Measurements from ENCODE around the gene TRIM66.

The TRIM66 gene

DNA sequence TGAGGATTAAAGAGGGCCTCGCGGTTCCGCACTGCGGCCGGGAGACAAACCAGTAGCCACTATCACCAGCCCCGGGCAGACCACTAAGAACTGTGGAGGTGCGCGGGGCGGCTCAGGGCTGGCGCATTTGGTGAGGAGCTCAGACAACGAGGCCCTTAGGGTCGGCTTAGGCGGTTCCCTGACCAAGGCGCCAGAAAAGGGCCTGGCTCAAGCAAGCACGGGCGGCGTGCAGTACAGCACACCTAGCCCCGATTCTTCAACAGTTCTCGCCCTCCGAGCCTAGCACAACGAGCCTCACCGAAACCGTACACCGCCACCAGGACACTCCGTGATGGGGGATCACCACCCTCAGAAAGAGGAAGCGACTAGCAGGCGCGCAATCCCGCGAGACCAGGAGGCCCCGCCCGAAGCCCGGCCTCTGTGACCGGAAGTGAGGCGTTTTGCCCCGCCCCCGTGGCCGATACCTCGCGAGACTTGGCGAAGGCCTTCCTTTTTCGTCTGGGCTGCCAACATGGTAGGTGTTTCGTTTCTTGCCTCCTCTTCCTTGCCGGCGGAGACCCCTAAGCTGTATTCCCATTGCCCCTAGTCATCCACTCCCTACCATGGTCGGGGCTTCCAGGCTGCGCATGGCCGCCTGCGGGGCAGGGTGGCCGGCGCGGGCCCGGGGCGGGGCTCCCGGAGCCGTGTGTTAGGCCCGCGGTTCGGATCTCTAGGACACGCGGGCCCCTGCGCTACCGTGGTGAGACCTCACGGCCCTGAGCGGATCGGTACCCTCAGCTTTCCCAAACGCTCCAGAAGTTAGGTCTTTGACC is at the start of gene TRIM66, which contains the start of gene RPL27A:
Gene TRIM66, minus strand, starts transcription at position 363 of the 812 bp plus-strand sequence. CDS start 10,391 bp downstream, outside the sequence.
Gene RPL27A, plus strand, starts transcription at position 490 of the 812 bp plus-strand sequence. Its CDS starts 22 bp downstream, at position 512.
- peak; percentile 100 for DNase-seq

DNA sequence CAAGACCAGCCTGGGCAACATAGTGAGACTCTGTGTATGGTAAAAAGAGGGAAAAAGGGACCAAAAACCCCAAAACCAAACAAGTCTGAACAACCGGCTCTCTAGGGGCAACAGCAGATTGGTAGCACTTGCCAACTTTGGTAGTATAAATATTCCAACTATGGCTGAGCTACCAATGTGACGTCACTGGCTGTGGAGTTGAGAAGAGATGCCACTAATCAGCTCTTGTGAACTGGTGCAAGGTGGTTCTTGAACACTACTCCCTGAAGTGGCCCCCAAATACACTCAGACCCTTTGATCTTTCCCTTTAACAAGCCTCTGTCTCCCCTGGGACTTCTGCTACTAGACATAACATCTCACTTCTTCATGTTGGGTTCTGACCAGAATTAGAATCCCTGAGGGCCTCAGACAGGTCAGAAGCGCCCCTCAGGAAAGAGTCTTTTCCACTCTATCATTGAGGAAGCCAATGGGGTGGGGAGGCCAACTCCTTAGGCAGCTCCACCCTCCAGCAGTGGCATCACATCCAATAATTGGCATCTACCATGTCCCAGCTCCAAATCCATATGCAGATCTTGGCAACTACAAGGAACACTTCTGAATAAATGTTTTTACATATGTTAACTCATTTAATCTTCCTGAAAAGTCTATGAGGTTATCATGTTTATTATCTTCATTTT is 49.3 kb upstream of the TRIM66 start:
- no peak for DNase-seq

DNA sequence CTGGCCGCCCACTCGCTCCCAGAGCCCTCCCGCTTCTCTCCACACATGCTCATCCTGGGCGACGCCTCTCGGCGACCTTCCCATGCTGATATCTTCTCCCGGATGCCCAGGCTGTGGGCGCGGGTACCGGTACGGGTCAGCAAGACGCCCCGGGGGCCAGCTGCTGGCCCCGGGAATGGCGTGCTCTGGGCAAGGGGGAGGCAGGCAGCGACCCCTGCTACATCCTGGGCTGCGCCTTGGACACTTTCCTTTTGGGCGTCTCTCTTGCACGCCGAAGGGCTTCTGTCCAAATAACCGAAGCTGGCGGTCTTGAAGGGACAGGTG is 48.2 kb upstream of the TRIM66 start:
- DNase-seq = no peak

- DNase-seq = no peak
Measured at GRCh38 chr11:8729837-8730696, 47.6 kb upstream of the TRIM66 start.

- no peak for DNase-seq
Measured at GRCh38 chr11:8729067-8729466, 46.6 kb upstream of the TRIM66 start.

GRCh38 chr11:8728563-8728962 is 46.1 kb upstream of the TRIM66 start:
- no peak for DNase-seq

GRCh38 chr11:8726395-8726794 is 43.9 kb upstream of the TRIM66 start:
- DNase-seq = no peak

GRCh38 chr11:8724682-8725081 is 42.2 kb upstream of the TRIM66 start:
- no peak for DNase-seq

DNA sequence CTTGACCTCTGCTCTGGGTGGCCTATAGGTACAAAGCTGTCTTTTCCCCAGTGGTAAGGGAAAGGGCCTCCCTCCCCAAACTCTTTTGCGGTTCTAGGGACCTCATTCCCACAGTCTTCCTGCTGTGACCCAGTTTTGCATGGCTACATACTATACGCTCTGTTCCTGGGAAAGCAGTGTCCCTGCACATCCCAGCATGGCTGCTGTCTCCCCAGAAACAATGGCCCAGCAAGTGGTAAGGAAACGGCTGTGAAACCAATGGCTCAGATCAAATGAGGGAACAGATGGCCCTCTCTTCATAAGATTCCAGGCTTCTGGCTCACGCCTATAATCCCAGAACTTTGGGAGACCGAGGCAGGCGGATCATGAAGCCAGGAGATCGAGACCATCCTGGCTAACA is 41.2 kb upstream of the TRIM66 start:
- no peak for DNase-seq

DNA sequence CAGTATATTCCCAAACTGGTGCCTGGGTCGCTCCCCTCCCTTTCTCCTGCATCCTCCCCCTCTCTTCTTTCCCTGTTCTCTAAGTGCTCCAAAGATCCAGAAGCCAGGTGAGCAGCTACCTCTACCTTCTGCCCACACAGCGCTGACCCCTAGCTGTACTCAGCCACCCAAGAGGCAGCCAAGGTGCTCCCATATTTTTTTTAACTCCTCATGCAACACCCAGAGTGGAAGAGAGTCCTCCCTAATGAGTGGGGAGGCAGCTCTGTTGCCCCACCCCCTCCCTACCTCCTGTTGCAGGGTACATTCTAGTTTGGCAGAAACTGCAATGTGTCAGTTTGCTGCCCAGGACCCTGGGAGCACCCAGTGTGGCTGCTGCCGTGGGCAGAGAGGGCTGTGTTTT is 40.3 kb upstream of the TRIM66 start:
- DNase-seq = no peak

GRCh38 chr11:8721609-8722500 is 39.4 kb upstream of the TRIM66 start:
- no peak for DNase-seq

DNA sequence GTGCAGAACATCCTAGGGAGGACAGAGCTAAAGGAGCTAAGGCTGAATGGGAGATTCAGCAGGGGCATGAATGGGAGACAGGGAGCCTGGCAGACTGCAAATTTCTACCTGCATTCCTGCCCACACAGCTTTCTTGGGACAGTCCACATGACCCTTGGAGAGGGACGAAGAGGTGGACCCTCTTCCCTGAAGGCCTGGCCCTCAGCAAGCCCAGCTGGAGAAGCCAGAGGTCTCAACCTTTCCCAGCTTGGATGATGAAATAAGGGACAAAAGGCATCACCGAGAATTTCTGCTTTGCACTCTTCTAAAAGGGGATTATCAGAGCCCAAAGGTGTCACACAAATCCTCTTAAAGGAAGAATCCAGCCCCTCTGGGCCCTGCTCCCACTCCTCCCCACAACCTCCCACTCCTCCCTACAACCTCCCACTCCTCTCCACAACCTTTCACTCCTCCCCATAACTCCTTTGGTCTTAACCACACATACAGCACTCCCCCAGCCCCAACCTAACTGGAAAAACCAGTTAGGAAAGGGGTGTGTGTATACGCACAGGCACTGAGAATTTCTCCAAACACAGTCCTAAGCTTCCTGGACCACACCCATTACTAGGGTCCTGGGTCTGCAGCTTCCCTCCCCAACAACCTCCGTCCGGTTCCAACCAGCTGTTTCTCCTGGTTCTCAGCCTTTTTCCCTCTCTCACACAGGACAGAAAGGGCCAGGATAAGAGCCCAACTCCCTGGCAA is 38.6 kb upstream of the TRIM66 start:
- DNase-seq = no peak

DNA sequence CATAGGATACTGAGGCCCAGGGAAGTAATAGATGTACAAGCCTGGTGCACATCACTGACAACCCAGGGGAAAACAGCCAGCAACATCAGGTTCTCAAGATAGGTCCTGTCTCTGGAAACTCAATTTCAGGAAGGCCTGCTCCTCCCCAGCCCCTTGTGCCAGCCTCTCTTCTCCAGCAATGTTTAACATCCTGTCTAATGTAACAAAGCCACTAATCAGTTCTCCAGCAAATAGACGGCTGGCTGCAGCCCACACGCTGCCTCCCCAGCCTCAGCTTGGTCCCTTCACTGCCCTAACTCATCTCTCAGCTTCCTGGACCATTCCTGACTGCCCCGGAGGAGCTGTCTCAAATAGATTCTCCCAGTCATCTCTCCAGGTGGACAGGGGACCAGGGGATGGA is 37.9 kb upstream of the TRIM66 start:
- DNase-seq = no peak

- DNase-seq = no peak
Measured at GRCh38 chr11:8719721-8720120, 37.3 kb upstream of the TRIM66 start.

GRCh38 chr11:8719211-8719649 is 36.8 kb upstream of the TRIM66 start:
- DNase-seq = no peak

DNA sequence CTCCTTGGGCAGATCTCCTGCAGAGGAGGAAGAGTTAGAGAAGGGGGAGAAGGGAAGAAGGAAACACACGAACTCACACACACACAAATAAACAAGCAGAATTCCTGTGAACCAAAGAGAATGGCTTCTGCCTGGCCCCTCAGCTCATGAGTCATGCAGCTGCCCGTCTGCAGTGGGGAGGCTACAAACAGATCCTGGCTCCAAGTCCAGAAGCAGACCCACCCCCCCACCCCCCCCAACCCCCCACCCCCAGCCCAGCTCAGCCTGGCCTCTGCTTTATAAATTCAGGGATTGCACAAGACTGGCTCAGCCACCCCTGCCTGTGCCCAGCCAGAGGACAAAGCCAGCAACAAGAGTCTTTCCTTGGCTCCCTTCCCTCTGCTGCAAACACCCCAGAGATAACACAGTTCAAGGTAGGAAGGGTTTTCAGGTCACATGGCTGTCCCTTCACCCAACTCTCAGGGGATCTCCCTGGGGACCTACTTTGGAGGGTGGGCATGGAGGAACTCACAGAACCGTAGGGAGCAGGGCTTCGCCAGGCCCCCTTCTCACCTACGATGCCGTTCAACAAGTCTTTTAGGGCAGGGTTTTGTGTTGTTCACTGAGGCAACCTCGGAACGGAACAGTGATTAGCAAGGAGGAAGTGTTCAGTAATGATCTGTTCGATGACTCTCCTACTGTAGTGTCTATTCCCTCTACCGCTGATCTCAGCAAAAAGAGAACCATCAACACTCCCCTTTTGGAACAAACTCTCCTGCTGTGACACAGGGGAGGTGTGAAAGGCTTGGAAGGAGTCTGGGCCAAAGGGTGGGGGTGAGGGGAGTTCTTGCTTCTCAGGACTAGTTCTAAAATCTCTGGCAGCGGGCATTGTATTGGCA is 35.6 kb upstream of the TRIM66 start:
- DNase-seq = no peak

- no peak for DNase-seq
Measured at GRCh38 chr11:8717544-8717875, 35.0 kb upstream of the TRIM66 start.

DNA sequence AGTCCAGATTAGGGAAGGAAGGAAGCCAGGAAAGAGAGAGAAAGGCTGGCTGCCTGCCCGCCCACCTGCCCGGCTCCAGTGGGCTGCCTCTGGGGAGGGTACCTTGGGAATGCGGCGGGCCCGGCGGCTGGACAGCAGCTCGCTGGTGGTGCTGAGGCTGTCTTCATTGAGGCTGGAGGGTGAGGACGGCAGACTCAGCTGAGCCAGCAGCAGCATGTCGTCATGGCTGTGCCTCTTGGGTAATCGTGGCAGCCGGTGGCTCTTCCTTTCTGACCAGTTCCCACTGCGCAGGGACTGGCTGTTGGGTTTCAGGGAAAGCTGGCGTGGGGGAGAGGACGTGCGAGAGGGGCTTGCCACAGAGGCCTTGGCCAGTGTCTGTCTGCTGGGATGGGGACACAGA is 33.0 kb upstream of the TRIM66 start:
- no peak for DNase-seq

DNA sequence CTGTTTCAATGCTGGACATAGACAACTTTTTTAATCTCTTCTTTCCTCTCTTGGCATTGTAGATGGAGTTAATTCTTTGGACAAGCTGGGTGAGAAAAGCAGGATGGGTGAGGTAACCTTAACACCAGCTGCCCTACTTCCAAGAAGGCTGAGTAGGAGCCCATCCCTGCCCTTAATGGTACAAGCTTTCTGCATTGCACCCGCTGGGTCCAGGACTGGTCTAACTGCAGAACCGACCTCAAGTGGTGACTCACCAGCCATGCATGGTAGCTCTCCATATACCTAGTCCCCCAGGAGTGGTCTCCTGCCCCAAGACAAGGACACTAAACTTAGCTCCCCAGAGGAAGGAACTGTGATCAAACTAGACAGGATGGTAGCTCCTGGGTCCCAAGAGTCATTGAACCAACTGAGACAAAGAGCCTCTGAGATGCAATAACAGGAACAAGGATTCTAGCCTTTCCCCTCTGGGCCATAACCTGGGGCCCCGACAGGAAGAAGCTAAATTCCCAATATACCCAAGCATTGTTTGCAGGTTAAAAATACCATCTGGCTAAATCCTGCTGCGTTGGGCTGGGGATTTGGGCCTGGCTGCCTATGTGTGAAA is 32.3 kb upstream of the TRIM66 start:
- DNase-seq = no peak

DNA sequence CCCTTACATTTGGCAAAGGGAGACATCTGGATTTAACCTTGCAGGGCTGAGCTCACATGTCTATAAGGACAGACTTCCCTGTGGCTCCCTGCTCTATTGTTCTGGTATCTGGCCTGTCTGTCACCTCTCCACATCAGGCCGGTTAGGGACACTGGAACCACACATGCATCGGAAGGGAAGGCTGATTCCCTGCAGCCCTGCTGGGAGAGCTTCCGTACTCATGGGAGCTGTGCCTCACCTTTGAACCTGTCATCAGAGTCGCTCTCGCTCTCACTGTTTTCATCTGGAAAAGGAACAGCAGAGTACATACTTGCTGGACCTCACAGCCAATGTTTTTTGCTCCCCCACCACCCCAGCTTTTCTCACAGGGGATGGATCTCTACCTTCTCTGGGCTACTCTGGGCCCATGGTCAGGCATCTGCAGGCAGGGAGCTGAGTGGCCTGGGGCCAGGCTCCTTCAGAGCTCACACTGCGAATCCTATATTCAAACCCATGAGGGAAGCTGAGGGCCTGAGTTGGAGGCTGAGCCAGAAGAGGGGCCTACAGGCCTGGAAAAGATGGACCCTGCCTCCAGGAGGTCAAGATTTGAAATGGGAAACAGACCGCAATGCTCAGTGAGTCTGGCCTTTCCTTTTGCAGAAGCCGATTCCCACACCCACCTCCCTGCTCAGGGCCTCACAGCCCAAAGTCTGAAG is 31.4 kb upstream of the TRIM66 start:
- DNase-seq = no peak

Data from stimulated activated CD4-positive, alpha-beta T cell treated with anti-CD3 and anti-CD28 coated beads, Interleukin-2, amount 100 ng/mL, for 24 hours (primary cell).